ENCODE data around the gene TOMM70. TPM values are rescaled to one million over a fixed set of nuclear protein-coding genes. Genes with fewer than 3 reads are reported as not detected.
"Not testable (repeated sequence)": the region's sequence is repeated elsewhere in the genome, so short reads cannot be mapped to it uniquely, and the experiment has no call there.

Gene TOMM70
- total and polyA plus RNA-seq, 10 donors, result 10.6 to 37.2 (median 30.4) TPM

DNA sequence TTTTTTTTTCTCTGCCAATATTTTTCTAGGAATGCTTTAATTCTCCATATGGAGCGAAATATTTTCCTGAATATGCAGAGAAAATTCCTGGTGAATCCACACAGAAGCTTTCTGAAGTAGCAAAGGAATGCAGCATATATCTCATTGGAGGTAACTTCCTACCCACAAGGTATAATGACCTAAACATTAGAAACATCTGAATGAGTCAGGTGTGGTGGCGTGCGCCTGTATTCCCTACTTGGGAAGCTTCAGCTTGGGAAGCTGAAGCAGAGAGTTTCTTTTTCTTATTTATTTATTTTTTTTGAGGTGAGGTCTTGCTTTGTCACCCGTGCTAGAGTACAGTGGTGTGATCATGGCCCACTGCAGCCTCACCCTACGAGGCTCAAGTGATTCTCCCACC lies 61.1 kb downstream of the TOMM70 start:
- H3K4me1 ChIP-seq, result peaks cover 6 to 14% (median 10%) of the 10 kb centered on the region in 6 donors
- no peak for DNase-seq
- no peaks in the 10 kb centered on the region for H3K27me3 ChIP-seq (replicated peaks in 1 of 7)
- no peak overlapping the region for H3K27ac ChIP-seq
- peaks cover 0 to 8% (median 4%) of the 10 kb centered on the region in 8 donors for H3K9me3 ChIP-seq
- intact Hi-C loops (cut with DNase I; ENCODE audit: low total_unique reads), result no loop called here
- no peak overlapping the region for H3K4me3 ChIP-seq
- TF ChIP-seq, protein P1, sequence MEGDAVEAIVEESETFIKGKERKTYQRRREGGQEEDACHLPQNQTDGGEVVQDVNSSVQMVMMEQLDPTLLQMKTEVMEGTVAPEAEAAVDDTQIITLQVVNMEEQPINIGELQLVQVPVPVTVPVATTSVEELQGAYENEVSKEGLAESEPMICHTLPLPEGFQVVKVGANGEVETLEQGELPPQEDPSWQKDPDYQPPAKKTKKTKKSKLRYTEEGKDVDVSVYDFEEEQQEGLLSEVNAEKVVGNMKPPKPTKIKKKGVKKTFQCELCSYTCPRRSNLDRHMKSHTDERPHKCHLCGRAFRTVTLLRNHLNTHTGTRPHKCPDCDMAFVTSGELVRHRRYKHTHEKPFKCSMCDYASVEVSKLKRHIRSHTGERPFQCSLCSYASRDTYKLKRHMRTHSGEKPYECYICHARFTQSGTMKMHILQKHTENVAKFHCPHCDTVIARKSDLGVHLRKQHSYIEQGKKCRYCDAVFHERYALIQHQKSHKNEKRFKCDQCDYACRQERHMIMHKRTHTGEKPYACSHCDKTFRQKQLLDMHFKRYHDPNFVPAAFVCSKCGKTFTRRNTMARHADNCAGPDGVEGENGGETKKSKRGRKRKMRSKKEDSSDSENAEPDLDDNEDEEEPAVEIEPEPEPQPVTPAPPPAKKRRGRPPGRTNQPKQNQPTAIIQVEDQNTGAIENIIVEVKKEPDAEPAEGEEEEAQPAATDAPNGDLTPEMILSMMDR (IDR thresholded peaks at IDR 0.05 in 8 of 11, conservative IDR thresholded peaks at IDR 0.05 in 3 of 11), result no peak
- TF ChIP-seq POLR2AphosphoS5 (IDR thresholded peaks at IDR 0.05) (no peak), POLR2A (IDR thresholded peaks at IDR 0.05) (no peak)
- WGBS, 5 donors, result 93 to 95% (median 94%) methylated on average over 5 of the region's 5 CpGs
- H3K36me3 ChIP-seq, result peaks cover 0 to 59% (median 40%) of the 10 kb centered on the region in 6 donors

DNA sequence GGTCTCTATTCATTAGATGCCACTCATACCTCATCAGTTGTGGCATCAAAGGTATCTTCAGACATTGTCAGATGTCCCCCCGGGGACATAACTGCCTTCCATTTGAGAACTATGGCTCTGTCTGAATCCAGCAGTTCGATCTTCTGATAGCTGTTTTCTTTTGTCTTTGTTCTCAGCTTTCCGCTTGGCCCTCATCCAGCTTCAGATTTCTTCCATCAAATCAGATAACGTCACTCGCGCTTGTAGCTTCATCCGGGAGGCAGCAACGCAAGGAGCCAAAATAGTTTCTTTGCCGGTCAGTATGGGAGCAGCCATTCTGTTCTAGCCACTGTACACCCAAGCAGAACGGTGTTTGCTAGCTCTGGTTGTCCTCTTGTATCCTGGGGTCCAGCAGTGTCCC lies 62.0 kb downstream of the TOMM70 start:
- Histone ChIP-seq H3K27ac (no peak overlapping the region), H3K4me3 (no peak overlapping the region), H3K4me1 (peaks cover 6 to 20% (median 15%) of the 10 kb centered on the region in 6 donors), H3K9me3 (peaks cover 0 to 8% (median 4%) of the 10 kb centered on the region in 8 donors), H3K27me3 (replicated peaks in 1 of 7) (no peaks in the 10 kb centered on the region), H3K36me3 (peaks cover 0 to 50% (median 38%) of the 10 kb centered on the region in 6 donors)
- 78 to 95% (median 94%) methylated on average over 10 of the region's 10 CpGs for WGBS, 5 donors
- intact Hi-C loops (cut with DNase I; ENCODE audit: low total_unique reads), result no loop called here
- DNase-seq, result no peak
- TF ChIP-seq POLR2A (IDR thresholded peaks at IDR 0.05), result no peak
- no peak for TF ChIP-seq POLR2AphosphoS5 (IDR thresholded peaks at IDR 0.05)
- TF ChIP-seq, protein P1 (IDR thresholded peaks at IDR 0.05 in 8 of 11, conservative IDR thresholded peaks at IDR 0.05 in 3 of 11), result no peak

DNA sequence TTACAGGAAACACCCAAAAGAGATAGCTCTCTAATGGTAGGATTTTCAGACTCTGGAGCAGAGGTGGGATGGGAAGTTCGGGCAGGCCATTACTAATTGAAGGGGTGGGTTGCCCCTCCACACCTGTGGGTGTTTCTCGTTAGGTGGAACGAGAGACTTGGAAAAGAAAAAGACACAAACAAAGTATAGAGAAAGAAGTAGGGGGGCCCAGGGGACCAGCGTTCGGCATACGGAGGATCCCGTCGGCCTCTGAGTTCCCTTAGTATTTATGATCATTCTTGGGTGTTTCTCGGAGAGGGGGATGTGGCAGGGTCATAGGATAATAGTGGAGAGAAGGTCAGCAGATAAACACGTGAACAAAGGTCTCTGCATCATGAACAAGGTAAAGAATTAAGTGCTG lies 64.7 kb downstream of the TOMM70 start:
- Histone ChIP-seq H3K36me3 (peaks cover 0 to 26% (median 20%) of the 10 kb centered on the region in 6 donors), H3K27ac (peak overlapping the region in 1 of 8 donors; percentile 91), H3K4me1 (peaks cover 6 to 27% (median 20%) of the 10 kb centered on the region in 6 donors)
- DNase-seq; H3K4me3 ChIP-seq; H3K27me3 ChIP-seq (replicated peaks in 1 of 7); H3K9me3 ChIP-seq; intact Hi-C loops (cut with DNase I; ENCODE audit: low total_unique reads): not testable (repeated sequence)
- WGBS, 5 donors, result 90 to 98% (median 94%) methylated on average over 9 to 10 of the region's 10 CpGs

DNA sequence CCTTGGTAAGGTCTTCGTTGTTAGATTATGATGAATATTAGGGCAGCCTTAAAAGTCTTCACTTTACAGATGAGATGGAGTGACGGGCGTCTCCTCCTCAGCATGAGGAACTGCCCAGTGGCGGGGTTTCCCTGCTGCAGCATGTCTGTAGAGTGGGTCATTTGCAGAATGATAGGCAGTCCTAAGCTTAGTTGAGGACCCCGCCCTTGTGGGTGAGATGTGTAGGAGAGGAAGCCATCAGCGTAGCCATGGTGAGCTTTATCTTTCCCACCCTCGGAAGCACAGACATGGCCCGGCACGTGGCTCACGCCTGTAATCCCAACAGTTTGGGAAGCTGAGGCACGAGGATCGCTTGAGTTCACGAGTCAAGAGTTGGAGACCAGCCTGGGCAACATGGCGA lies 65.5 kb downstream of the TOMM70 start:
- peak overlapping the region in 6 of 8 donors; percentile 69 to 91 (median 84) for H3K27ac ChIP-seq
- intact Hi-C loops (cut with DNase I; ENCODE audit: low total_unique reads), result no loop called here
- WGBS, 5 donors, result 56 to 67% (median 65%) methylated on average over 14 of the region's 14 CpGs

More for the DNA sequence above, 65.5 kb downstream of the TOMM70 start:
- DNase-seq, result peak; percentile 83
- Histone ChIP-seq H3K4me1 (peaks cover 6 to 27% (median 20%) of the 10 kb centered on the region in 6 donors), H3K9me3 (no peaks in the 10 kb centered on the region), H3K4me3 (peak overlapping the region in 7 of 8 donors; percentile 60 to 95 (median 74)), H3K27me3 (replicated peaks in 1 of 7) (no peaks in the 10 kb centered on the region), H3K36me3 (peaks cover 0 to 18% (median 13%) of the 10 kb centered on the region in 6 donors)
- TF ChIP-seq POLR2A (IDR thresholded peaks at IDR 0.05) (no peak), POLR2AphosphoS5 (IDR thresholded peaks at IDR 0.05) (no peak)
- TF ChIP-seq, protein P1 (IDR thresholded peaks at IDR 0.05 in 8 of 11, conservative IDR thresholded peaks at IDR 0.05 in 3 of 11), result no peak
